Vagina (tissue), 2 donors: ENCODE data around the gene LINC01488. TPM values are rescaled to one million over a fixed set of nuclear protein-coding genes. Genes with fewer than 3 reads are reported as not detected.

Experiments used
- DNase-seq, 2 donors: peaks; one replicate each; pipeline ENCODE4 v3.0.0-alpha.2; 2017; ENCODE audit errors: extremely low spot score in 2 of 2
- H3K27ac ChIP-seq: fragments of 200-600 bp; sonication (generic); one replicate; pipeline ENCODE4 v1.5.1; 2019
- H3K27me3 ChIP-seq: fragments of 200-600 bp; sonication (generic); one replicate; pipeline ENCODE4 v1.5.1; 2019
- H3K36me3 ChIP-seq, 2 donors: fragments of 200-600 bp; sonication (generic); one replicate each; pipeline ENCODE4 v1.5.1; 2017 to 2019
- H3K4me1 ChIP-seq: fragments of 200-600 bp; sonication (generic); one replicate; pipeline ENCODE4 v1.5.1; 2019
- H3K4me3 ChIP-seq, 2 donors: fragments of 200-600 bp; sonication (generic); 1 replicate in 1 of 2; 2 replicates in 1 of 2; pipeline ENCODE4 v1.5.1; 2016 to 2019
- H3K9me3 ChIP-seq: fragments of 200-600 bp; sonication (generic); one replicate; pipeline ENCODE4 v1.5.1; 2019
- POLR2A ChIP-seq, 2 donors: fragments of 450-650 bp; IDR thresholded peaks; one replicate each; pipeline ENCODE4 v1.6.1; 2017; ENCODE audit warnings: antibody characterized with exemption in 2 of 2, mild to moderate bottlenecking in 2 of 2, moderate library complexity in 2 of 2
- POLR2AphosphoS5 ChIP-seq, 2 donors: sonication (generic); formaldehyde crosslinking; IDR thresholded peaks; one replicate each; pipeline ENCODE4 v1.9.0; 2017; ENCODE audit warnings: antibody characterized with exemption in 2 of 2, mild to moderate bottlenecking in 2 of 2, low read depth in 1 of 2; ENCODE audit not compliant: insufficient read depth in 1 of 2
- intact Hi-C: fragments of 100-400 bp; cut with DNase I; formaldehyde crosslinking; loops from one replicate; pipeline ENCODE4 v1.15.1; 2023
- total RNA-seq: library from RNA; depleted of rRNA; stranded (reverse); fragments of >200 nt; gene quantifications from one replicate; pipeline ENCODE4 v1.2.3, GENCODE V29; 2016
- TF ChIP-seq, protein P1 (sequence below), 3 experiments: fragments of 450-650 bp in 2 of 3; fragments of 200-600 bp in 1 of 3; sonication (generic) in 1 of 3; IDR thresholded peaks; one replicate each; pipeline ENCODE4 v1.5.1; 2017 to 2019; ENCODE audit warnings: antibody characterized with exemption in 3 of 3, mild to moderate bottlenecking in 2 of 3, moderate library complexity in 2 of 3

Gene LINC01488
- total RNA-seq, 1 donor from 2014 or later: not detected

DNA sequence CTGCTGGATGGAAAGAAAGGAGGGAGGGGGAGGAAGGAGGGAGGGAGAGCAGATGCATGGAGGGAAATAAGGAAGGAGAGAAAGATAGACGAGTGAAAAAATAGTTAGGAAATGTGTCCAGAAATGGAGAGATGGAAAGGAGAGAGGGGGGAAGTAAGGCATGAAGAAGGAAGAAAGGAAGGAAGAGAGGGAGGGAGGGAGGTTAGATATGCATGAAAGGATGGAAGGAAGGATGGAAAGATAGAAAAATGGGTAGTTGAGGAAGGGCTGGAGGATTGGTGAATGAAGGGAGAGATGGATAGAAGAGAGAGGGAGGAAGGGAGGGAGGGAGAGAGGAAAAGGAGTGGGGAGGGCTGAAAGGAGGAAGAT, 19.6 kb downstream of the LINC01488 start:
- Histone ChIP-seq H3K4me1 (peaks cover 18% of the 10 kb centered on the region), H3K9me3 (no peaks in the 10 kb centered on the region), H3K27me3 (no peaks in the 10 kb centered on the region), H3K4me3 (no peak overlapping the region), H3K36me3 (no peaks in the 10 kb centered on the region), H3K27ac (no peak overlapping the region)
- intact Hi-C loops: no loop called here
- TF ChIP-seq POLR2A (IDR thresholded peaks at IDR 0.05) (no peak), POLR2AphosphoS5 (IDR thresholded peaks at IDR 0.05; ENCODE audit: insufficient read depth in 1 of 2, low read depth in 1 of 2) (no peak)
- TF ChIP-seq, protein P1, sequence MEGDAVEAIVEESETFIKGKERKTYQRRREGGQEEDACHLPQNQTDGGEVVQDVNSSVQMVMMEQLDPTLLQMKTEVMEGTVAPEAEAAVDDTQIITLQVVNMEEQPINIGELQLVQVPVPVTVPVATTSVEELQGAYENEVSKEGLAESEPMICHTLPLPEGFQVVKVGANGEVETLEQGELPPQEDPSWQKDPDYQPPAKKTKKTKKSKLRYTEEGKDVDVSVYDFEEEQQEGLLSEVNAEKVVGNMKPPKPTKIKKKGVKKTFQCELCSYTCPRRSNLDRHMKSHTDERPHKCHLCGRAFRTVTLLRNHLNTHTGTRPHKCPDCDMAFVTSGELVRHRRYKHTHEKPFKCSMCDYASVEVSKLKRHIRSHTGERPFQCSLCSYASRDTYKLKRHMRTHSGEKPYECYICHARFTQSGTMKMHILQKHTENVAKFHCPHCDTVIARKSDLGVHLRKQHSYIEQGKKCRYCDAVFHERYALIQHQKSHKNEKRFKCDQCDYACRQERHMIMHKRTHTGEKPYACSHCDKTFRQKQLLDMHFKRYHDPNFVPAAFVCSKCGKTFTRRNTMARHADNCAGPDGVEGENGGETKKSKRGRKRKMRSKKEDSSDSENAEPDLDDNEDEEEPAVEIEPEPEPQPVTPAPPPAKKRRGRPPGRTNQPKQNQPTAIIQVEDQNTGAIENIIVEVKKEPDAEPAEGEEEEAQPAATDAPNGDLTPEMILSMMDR (IDR thresholded peaks at IDR 0.05): no peak
- no peak for DNase-seq

DNA sequence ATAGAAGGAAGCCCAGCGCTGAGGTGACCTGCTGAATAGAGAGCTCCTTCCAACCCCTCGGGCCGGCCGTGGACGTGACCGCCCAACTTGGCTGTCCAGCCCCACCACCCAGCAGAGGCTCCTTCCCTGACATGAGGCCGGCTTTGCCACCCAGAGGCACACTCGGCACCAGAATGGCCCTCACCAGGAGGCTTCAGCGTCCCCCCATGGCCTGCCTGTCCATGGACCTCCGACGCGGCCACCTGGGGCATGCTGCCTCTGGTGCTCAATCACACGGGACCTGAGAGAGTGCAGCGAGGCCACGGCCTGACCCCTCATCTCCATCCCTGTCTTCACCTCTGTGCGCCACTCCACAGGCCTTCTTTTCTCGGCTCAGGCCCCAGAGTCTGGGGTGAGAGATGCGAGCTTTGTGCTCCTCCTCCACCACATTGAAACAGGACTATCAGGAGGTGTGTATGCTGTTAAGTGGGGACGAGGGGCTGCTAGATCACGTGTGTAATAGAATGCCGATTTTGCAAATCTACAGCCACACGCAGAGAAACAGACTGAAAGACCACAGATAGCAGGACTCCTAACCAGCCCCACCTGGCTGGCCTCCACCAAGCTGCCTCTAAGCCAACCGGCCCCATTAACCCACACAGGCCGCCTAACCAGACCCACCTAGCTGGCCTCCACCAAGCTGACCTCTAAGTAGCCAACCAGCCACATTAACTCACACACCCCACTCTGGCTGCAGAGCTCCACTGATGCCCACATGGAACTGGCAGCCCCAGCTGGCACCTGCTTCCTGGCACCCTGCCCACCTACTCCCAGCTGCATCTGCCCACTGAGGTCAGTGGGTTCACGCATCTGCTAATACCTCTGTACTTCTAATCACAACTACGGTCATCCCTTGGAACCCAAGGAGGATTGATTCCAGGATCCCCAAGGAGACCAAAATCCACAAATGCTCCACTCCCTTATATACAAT, 20.7 kb downstream of the LINC01488 start:
- H3K27me3 ChIP-seq: no peaks in the 10 kb centered on the region
- no peaks in the 10 kb centered on the region for H3K9me3 ChIP-seq
- H3K4me3 ChIP-seq: no peak overlapping the region
- no peak overlapping the region for H3K27ac ChIP-seq
- no peak for DNase-seq
- intact Hi-C loops: no loop called here
- no peaks in the 10 kb centered on the region for H3K36me3 ChIP-seq
- H3K4me1 ChIP-seq: peaks cover 7% of the 10 kb centered on the region
- no peak for TF ChIP-seq POLR2A (IDR thresholded peaks at IDR 0.05)
- TF ChIP-seq, protein P1 (IDR thresholded peaks at IDR 0.05): no peak
- no peak for TF ChIP-seq POLR2AphosphoS5 (IDR thresholded peaks at IDR 0.05; ENCODE audit: insufficient read depth in 1 of 2, low read depth in 1 of 2)

DNA sequence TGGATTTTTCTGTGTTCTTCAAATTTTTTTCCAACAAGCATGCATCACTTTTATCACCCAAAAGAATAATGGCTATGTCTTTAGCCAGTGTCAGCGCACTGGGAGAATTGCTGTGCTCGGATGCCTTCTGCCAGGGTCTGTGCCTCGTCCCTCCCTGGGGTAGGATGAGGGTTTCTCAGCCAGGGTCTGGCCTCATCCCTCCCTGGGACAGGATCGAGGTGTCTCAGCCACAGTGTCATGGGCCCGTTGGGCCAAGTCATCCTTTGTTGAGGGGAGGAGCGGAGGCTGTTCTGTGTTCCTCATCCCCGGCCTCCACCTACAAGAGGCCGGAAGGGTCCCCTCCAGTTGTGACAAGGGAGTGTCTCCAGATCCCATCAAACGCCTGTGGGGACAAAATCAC, 22.7 kb downstream of the LINC01488 start:
- TF ChIP-seq POLR2A (IDR thresholded peaks at IDR 0.05) (no peak), POLR2AphosphoS5 (IDR thresholded peaks at IDR 0.05; ENCODE audit: insufficient read depth in 1 of 2, low read depth in 1 of 2) (no peak)
- TF ChIP-seq, protein P1 (IDR thresholded peaks at IDR 0.05): no peak
- no peaks in the 10 kb centered on the region for H3K27me3 ChIP-seq
- no peak for DNase-seq
- intact Hi-C loops: no loop called here
- no peak overlapping the region for H3K4me3 ChIP-seq
- H3K27ac ChIP-seq: no peak overlapping the region
- H3K4me1 ChIP-seq: no peaks in the 10 kb centered on the region
- H3K9me3 ChIP-seq: no peaks in the 10 kb centered on the region
- no peaks in the 10 kb centered on the region for H3K36me3 ChIP-seq

DNA sequence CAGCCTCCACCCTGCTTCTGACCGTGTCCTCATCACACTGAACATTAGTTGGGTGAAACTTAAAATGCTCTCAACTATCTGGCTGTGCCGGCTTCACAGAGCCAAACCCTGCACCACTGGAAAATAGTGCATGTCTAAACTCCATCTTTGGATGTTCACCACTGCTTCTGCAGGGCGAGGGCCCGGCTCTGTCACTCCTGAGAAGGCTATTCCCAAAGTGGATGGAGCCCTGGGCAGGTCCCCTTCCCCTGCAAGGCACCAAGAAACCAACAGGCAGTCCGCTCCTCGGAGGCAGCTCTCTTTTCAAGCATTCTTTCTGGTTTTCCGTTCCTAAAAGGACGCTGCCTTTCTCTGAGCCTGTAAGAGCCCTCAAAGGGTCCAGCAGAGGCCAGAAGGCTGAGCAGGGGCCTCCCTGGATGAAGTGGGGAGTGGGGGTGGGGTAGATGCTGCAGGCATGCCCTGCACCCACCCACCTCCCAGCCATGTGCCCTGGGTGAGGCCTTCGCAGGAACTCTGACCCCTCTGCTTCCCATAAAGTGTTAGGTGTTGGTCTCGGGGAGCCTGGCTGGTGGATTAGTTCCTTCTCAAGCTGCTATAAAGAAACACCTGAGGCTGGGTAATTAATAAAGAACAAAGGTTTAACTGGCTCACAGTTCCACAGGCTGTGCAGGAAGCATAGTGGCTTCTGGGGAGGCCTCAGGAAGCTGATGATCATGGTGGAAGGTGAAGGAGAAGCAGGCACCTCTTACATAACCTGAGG, 23.3 kb downstream of the LINC01488 start:
- Histone ChIP-seq H3K27ac (no peak overlapping the region), H3K27me3 (no peaks in the 10 kb centered on the region), H3K4me3 (no peak overlapping the region), H3K36me3 (no peaks in the 10 kb centered on the region), H3K4me1 (no peaks in the 10 kb centered on the region), H3K9me3 (no peaks in the 10 kb centered on the region)
- intact Hi-C loops: no loop called here
- TF ChIP-seq POLR2A (IDR thresholded peaks at IDR 0.05) (no peak), POLR2AphosphoS5 (IDR thresholded peaks at IDR 0.05; ENCODE audit: insufficient read depth in 1 of 2, low read depth in 1 of 2) (no peak)
- TF ChIP-seq, protein P1 (IDR thresholded peaks at IDR 0.05): no peak
- no peak for DNase-seq
